Caco-2 (cell line): Measurements from ENCODE around the gene TRAF3IP1. TPM values are rescaled to one million over a fixed set of nuclear protein-coding genes. Genes with fewer than 3 reads are reported as not detected.
"Not testable (repeated sequence)": the region's sequence is repeated elsewhere in the genome, so short reads cannot be mapped to it uniquely, and the experiment has no call there.

Source experiments
- BruUV-seq: library from RNA; stranded (reverse); fragments of 400-500 nt; replicated peaks from 2 replicates; lab custom pipeline; 2021; lab: Mats Ljungman, UMichigan
- CTCF ChIA-PET: fragments of 300-600 bp; sonication (Branson Sonifier 250); formaldehyde crosslinking; loops from one replicate; lab custom pipeline; 2022; ENCODE audit warnings: antibody characterized with exemption; lab: Charles Lee
- POLR2A ChIA-PET: fragments of 300-600 bp; sonication (Branson Sonifier 250); formaldehyde crosslinking; loops from one replicate; lab custom pipeline; 2022; ENCODE audit warnings: antibody characterized with exemption; lab: Charles Lee
- DNase-seq, 2 experiments: peaks; one replicate each; pipeline versions ENCODE4 v3.0.0 to v3.0.0-alpha.2; 2020 to 2022
- H3K27me3 ChIP-seq: replicated peaks from 2 replicates; pipeline ENCODE4 v1.6.0; 2011; ENCODE audit warnings: low read length; ENCODE audit not compliant: control insufficient read depth, insufficient read depth
- H3K36me3 ChIP-seq: 2 replicates; pipeline ENCODE4 v1.5.1; 2011; ENCODE audit warnings: low read length; ENCODE audit not compliant: control insufficient read depth, insufficient read depth
- H3K4me1 ChIP-seq: fragments of 250-450 bp; sonication (Bioruptor Pico); 2 replicates; pipeline ENCODE4 v1.5.1; 2020; ENCODE audit warnings: mild to moderate bottlenecking
- H3K4me3 ChIP-seq: 2 replicates; pipeline ENCODE4 v1.5.1; 2011; ENCODE audit warnings: low read depth, mild to moderate bottlenecking, control low read depth, low read length
- H3K9me3 ChIP-seq: fragments of 250-450 bp; sonication (Bioruptor Pico); 2 replicates; pipeline ENCODE4 v1.5.1; 2020; ENCODE audit warnings: mild to moderate bottlenecking, moderate library complexity
- H3K27ac Mint-ChIP-seq: one replicate; pipeline ENCODE4 v1.8.0; 2022; ENCODE audit warnings: mixed read lengths; ENCODE audit not compliant: unreplicated experiment
- H3K27me3 Mint-ChIP-seq: one replicate; pipeline ENCODE4 v1.8.0; 2022; ENCODE audit warnings: mixed read lengths; ENCODE audit not compliant: insufficient read depth, unreplicated experiment
- H3K36me3 Mint-ChIP-seq: one replicate; pipeline ENCODE4 v1.8.0; 2022; ENCODE audit warnings: mild to moderate bottlenecking, mixed read lengths; ENCODE audit not compliant: insufficient read depth, unreplicated experiment
- H3K4me1 Mint-ChIP-seq: one replicate; pipeline ENCODE4 v1.8.0; 2022; ENCODE audit warnings: low read depth, mixed read lengths; ENCODE audit not compliant: unreplicated experiment
- H3K4me3 Mint-ChIP-seq: one replicate; pipeline ENCODE4 v1.8.0; 2022; ENCODE audit warnings: mild to moderate bottlenecking, moderate library complexity, mixed read lengths; ENCODE audit not compliant: unreplicated experiment
- H3K9me3 Mint-ChIP-seq: one replicate; pipeline ENCODE4 v1.8.0; 2022; ENCODE audit warnings: mixed read lengths; ENCODE audit not compliant: unreplicated experiment
- intact Hi-C: fragments of 100-400 bp; cut with micrococcal nuclease; formaldehyde crosslinking; loops from one replicate; pipeline ENCODE4 v1.10.0; 2022; ENCODE audit not compliant: unreplicated experiment
- total RNA-seq: library from RNA; stranded (reverse); gene quantifications from 2 replicates; pipeline ENCODE4 v1.2.3, GENCODE V29; 2022
- TF ChIP-seq, protein P1 (sequence below), 2 experiments: fragments of 200-600 bp in 1 of 2; IDR thresholded peaks; 1 replicate in 1 of 2; 2 replicates in 1 of 2; pipeline versions ENCODE4 v1.5.1 to v1.8.0; 2011 to 2022; ENCODE audit warnings: antibody characterized with exemption in 1 of 2, control low read depth in 1 of 2, inconsistent platforms in 1 of 2, low read depth in 1 of 2, low read length in 1 of 2, mild to moderate bottlenecking in 1 of 2, moderate library complexity in 1 of 2; ENCODE audit not compliant: insufficient read depth in 1 of 2, severe bottlenecking in 1 of 2, unreplicated experiment in 1 of 2

The TRAF3IP1 gene
- total RNA-seq, 1 experiment from 2014 or later: 7.4 TPM

DNA sequence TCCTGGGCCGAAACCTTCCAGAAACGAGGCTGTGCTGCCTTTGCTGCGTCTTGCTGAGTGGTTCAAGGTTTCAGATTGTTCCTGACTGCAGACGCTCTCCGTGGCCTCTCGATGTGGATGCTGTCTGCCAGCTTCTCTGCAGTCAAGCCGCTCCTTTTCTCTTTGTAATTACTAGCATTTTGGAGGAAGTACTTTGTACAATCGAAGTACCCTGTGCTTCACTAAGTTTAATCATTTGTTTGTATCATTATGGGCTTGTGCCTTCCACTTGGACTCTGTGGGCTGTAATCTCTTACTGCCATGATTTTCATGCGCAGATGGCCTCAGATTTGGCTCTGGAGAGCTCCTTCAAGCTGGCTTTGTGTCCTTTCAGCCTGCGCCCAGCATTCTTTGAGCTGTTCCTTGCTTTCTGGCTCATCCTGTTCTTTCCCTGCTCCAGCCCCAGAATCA lies 49.3 kb downstream of the TRAF3IP1 start:
- CTCF ChIA-PET: no interaction called here
- H3K9me3 Mint-ChIP-seq: no peaks in the 10 kb centered on the region
- no peaks in the 10 kb centered on the region for H3K36me3 Mint-ChIP-seq
- H3K4me1 Mint-ChIP-seq: no peaks in the 10 kb centered on the region
- H3K4me3 ChIP-seq: no peak overlapping the region
- no peaks in the 10 kb centered on the region for H3K36me3 ChIP-seq
- no peak for DNase-seq
- TF ChIP-seq, protein P1, sequence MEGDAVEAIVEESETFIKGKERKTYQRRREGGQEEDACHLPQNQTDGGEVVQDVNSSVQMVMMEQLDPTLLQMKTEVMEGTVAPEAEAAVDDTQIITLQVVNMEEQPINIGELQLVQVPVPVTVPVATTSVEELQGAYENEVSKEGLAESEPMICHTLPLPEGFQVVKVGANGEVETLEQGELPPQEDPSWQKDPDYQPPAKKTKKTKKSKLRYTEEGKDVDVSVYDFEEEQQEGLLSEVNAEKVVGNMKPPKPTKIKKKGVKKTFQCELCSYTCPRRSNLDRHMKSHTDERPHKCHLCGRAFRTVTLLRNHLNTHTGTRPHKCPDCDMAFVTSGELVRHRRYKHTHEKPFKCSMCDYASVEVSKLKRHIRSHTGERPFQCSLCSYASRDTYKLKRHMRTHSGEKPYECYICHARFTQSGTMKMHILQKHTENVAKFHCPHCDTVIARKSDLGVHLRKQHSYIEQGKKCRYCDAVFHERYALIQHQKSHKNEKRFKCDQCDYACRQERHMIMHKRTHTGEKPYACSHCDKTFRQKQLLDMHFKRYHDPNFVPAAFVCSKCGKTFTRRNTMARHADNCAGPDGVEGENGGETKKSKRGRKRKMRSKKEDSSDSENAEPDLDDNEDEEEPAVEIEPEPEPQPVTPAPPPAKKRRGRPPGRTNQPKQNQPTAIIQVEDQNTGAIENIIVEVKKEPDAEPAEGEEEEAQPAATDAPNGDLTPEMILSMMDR (IDR thresholded peaks at IDR 0.05; ENCODE audit: insufficient read depth in 1 of 2, low read depth in 1 of 2, low read length in 1 of 2, severe bottlenecking in 1 of 2, unreplicated experiment in 1 of 2): no peak
- no TSS peak for BruUV-seq
- H3K27me3 ChIP-seq: no peaks in the 10 kb centered on the region
- no peaks in the 10 kb centered on the region for H3K9me3 ChIP-seq
- no peak overlapping the region for H3K4me3 Mint-ChIP-seq
- POLR2A ChIA-PET: no interaction called here
- no peaks in the 10 kb centered on the region for H3K4me1 ChIP-seq
- intact Hi-C loops: loop anchor here (1.0 to 2.0 kb wide), 2 partner anchors 93 to 415 kb away; no protein-coding TSS in a partner anchor
- no peak overlapping the region for H3K27ac Mint-ChIP-seq
- no peaks in the 10 kb centered on the region for H3K27me3 Mint-ChIP-seq

DNA sequence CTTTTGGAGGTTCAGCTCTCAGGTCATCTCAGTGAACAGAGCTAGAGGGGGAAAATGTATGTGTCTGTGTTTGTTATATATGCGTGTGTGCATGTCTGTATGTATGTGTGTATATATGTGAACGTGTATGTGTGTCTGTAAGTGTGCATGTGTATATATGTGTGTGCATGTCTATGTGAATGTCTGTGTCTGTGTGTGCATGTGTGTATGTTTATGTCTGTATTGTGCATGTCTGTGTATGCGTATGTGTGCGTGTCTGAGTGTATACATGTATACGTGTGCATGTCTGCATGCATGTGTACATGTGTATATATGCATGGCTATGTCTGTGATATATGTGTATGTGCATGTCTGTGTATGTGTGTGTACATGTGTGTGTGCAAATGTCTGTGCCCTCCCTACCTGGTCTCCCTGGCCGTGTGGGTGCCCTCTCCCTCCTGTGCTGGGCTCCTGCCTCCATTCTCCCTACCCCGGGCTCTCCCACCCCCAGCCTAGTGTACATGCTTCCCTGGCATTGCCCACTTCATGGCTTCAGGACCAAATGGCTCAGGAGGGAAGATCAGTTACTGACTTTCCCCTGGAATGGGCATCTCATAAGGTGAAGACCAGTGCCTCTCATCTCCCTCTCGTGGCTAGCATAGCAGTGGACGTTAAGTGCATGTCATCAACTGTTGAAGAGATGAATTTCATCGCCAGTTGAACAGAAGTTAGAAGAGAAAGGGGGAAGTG lies 49.9 kb downstream of the TRAF3IP1 start:
- ChIA-PET CTCF (interaction anchor here (0.7 kb wide), 1 partner anchor 13 kb away, joined by 4 read pairs; no protein-coding TSS in a partner anchor), POLR2A (no interaction called here)
- Mint-ChIP-seq H3K27ac (no peak overlapping the region), H3K4me1 (no peaks in the 10 kb centered on the region), H3K4me3 (no peak overlapping the region), H3K36me3 (no peaks in the 10 kb centered on the region), H3K27me3 (no peaks in the 10 kb centered on the region), H3K9me3 (no peaks in the 10 kb centered on the region)
- BruUV-seq: no TSS peak
- Histone ChIP-seq H3K36me3 (no peaks in the 10 kb centered on the region), H3K4me1 (no peaks in the 10 kb centered on the region), H3K9me3 (no peaks in the 10 kb centered on the region), H3K27me3 (no peaks in the 10 kb centered on the region), H3K4me3 (no peak overlapping the region)
- DNase-seq: no peak
- TF ChIP-seq, protein P1 (IDR thresholded peaks at IDR 0.05; ENCODE audit: insufficient read depth in 1 of 2, low read depth in 1 of 2, low read length in 1 of 2, severe bottlenecking in 1 of 2, unreplicated experiment in 1 of 2): no peak
- intact Hi-C loops: loop anchor here (1.0 to 2.0 kb wide), 2 partner anchors 92 to 415 kb away; no protein-coding TSS in a partner anchor

GRCh38 chr2:238370823-238371372 lies 50.6 kb downstream of the TRAF3IP1 start:
- BruUV-seq: no TSS peak
- Mint-ChIP-seq H3K27me3 (no peaks in the 10 kb centered on the region), H3K27ac (no peak overlapping the region), H3K9me3 (no peaks in the 10 kb centered on the region), H3K4me3 (no peak overlapping the region), H3K36me3 (no peaks in the 10 kb centered on the region), H3K4me1 (no peaks in the 10 kb centered on the region)
- TF ChIP-seq, protein P1 (IDR thresholded peaks at IDR 0.05; ENCODE audit: insufficient read depth in 1 of 2, low read depth in 1 of 2, low read length in 1 of 2, severe bottlenecking in 1 of 2, unreplicated experiment in 1 of 2): peak; percentile 71
- DNase-seq: peak; percentile 66
- intact Hi-C loops: loop anchor here (1.0 to 2.0 kb wide), 2 partner anchors 91 to 414 kb away; no protein-coding TSS in a partner anchor
- ChIA-PET POLR2A (no interaction called here), CTCF (interaction anchor here (0.7 kb wide), 1 partner anchor 14 kb away, joined by 4 read pairs; no protein-coding TSS in a partner anchor)
- no peaks in the 10 kb centered on the region for H3K36me3 ChIP-seq
- no peaks in the 10 kb centered on the region for H3K27me3 ChIP-seq
- no peaks in the 10 kb centered on the region for H3K9me3 ChIP-seq
- H3K4me1 ChIP-seq: no peaks in the 10 kb centered on the region
- H3K4me3 ChIP-seq: no peak overlapping the region

DNA sequence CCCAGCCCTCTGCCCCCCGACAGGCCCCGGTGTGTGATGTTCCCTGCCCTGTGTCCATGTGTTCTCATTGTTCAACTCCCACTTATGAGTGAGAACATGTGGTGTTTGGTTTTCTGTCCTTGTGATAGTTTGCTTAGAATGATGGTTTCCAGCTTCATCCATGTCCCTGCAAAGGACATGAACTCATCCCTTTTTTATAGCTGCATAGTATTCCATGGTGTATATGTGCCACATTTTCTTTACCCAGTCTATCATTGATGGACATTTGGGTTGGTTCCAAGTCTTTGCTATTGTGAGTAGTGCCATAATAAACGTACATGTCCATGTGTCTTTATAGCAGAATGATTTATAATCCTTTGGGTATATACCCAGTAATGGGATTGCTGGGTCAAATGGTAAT lies 52.0 kb downstream of the TRAF3IP1 start:
- H3K27ac Mint-ChIP-seq, H3K4me3 ChIP-seq, POLR2A ChIA-PET, H3K36me3 Mint-ChIP-seq, H3K36me3 ChIP-seq, BruUV-seq, H3K4me1 Mint-ChIP-seq, H3K9me3 Mint-ChIP-seq, H3K4me3 Mint-ChIP-seq, H3K9me3 ChIP-seq, H3K4me1 ChIP-seq, H3K27me3 Mint-ChIP-seq, intact Hi-C loops, DNase-seq, H3K27me3 ChIP-seq, CTCF ChIA-PET: not testable (repeated sequence)
